GM21529 (cell line): ENCODE data around the gene PAGR1.

Experiments used
- ATAC-seq: cut with Tn5 transposase; IDR thresholded peaks from one replicate; pipeline ENCODE4 v1.9.1; 2021; ENCODE audit not compliant: unreplicated experiment

Gene PAGR1

GRCh38 chr16:29834079-29834478 is 18.1 kb downstream of the PAGR1 start:
- no peak for ATAC-seq

- ATAC-seq = no peak
Measured at GRCh38 chr16:29835926-29836325, 20.0 kb downstream of the PAGR1 start.

GRCh38 chr16:29836623-29837022 is 20.7 kb downstream of the PAGR1 start:
- ATAC-seq = no peak

- no peak for ATAC-seq
Measured at GRCh38 chr16:29837841-29838240, 21.9 kb downstream of the PAGR1 start.

- ATAC-seq = no peak
Measured at GRCh38 chr16:29839822-29840221, 23.9 kb downstream of the PAGR1 start.

DNA sequence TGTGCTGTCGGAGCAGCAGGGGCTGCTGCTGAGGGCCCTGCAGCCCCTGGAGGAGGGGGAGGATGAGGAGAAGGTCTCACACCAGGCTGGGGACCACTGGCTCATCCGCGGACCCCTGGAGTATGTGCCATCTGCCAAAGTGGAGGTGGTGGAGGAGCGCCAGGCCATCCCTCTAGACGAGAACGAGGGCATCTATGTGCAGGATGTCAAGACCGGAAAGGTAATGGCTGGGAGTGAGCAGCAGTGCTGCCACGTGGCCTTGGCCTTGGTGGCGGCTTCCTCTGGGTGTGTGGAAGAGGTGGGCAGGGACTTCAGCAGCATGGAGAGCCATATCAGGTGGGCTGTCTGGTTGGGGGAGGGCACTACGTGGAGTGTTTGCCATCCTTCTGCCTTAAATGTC is 24.3 kb downstream of the PAGR1 start:
- no peak for ATAC-seq

GRCh38 chr16:29841631-29842030 is 25.7 kb downstream of the PAGR1 start:
- no peak for ATAC-seq

DNA sequence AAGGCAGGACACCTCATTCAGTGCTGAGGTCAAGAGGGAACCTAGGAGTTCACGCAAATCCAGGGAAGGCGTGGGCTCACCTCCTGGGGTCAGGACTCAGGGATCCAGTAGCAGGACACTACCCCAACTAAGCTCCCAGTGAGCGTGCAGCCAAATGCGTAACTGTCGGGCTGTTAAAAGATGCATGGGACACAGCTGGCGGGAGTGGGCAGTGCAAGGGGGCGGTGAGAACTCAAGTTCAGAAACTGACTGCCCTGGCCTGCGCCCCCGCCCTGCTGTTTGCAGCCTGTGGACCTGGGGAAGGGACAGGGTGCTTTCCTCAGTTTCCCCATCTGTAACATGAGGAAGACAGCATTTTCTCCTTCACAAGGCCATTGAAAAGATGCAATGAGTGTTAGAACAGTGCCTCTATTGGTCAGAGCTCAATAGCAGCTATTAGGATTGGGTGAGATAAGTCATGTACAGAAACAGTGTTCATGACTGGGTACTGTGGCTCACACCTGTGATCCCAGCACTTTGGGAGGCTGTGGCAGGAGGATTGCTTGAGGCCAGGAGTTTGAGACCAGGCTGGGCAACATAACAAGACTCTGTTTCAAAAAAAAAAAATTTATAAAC is 26.9 kb downstream of the PAGR1 start:
- ATAC-seq = no peak

- no peak for ATAC-seq
Measured at GRCh38 chr16:29843931-29844330, 28.0 kb downstream of the PAGR1 start.

GRCh38 chr16:29844575-29845331 is 28.8 kb downstream of the PAGR1 start:
- ATAC-seq = no peak

GRCh38 chr16:29845656-29846055 is 29.7 kb downstream of the PAGR1 start:
- ATAC-seq = no peak

- peak; percentile 45 for ATAC-seq
Measured at GRCh38 chr16:29848420-29849297, 32.7 kb downstream of the PAGR1 start.

DNA sequence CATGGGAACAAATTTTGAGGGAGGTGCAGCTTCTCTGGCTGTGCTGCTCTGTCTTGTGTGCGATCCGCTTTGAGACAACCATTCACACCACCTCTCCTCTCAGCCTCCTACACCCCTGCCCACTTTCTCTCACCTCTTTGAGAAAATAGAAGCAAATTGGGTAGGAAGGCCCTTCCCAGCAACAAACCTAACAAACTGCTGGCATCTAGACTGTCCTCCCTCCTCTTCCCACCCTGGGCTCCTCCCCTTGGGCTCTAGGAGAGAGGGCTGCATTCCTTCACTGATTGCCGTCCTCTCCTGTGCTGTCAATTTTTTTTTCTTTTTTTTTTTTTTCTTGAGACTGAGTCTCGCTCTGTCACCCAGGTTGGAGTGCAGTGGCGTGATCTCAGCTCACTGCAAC is 33.6 kb downstream of the PAGR1 start:
- no peak for ATAC-seq

GRCh38 chr16:29850998-29851397 is 35.0 kb downstream of the PAGR1 start:
- ATAC-seq = no peak

GRCh38 chr16:29852654-29853053 is 36.7 kb downstream of the PAGR1 start:
- ATAC-seq = no peak

GRCh38 chr16:29854520-29855100 is 38.7 kb downstream of the PAGR1 start:
- no peak for ATAC-seq

GRCh38 chr16:29857133-29857760 is 41.3 kb downstream of the PAGR1 start:
- ATAC-seq = no peak

DNA sequence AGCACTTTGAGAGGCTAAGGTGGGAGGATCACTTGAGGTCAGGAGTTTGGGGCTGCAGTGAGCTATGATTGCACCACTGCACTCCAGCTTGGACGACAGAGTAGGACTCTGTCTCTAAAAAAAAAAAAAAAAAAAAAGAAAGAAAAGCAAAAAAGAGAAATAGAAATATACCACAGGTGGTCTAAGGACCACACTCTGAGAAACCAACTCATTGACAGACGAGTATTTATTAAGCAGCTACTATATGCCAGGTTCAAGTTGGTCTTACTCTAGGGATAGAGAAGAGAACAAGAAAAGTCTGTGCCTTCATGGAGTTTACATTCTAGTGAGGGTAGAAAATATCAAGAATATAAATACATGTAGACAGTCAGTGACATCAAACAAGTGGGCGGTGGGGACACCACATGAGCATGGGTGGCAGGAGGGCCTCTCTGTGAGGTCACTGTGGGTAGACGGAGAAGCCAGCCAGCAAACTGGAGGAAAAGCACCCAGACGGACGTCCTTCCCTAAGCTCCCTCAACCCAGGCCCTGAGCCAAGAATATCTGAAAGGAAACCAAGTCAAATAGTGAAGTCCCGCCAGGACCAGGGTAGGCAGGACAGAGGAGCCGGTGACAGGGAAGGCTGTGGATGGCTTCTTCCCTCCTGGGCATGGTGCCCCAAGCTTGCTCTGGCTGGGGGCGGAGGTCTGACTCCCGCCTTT is 42.3 kb downstream of the PAGR1 start:
- no peak for ATAC-seq

- no peak for ATAC-seq
Measured at GRCh38 chr16:29858974-29859373, 43.0 kb downstream of the PAGR1 start.

DNA sequence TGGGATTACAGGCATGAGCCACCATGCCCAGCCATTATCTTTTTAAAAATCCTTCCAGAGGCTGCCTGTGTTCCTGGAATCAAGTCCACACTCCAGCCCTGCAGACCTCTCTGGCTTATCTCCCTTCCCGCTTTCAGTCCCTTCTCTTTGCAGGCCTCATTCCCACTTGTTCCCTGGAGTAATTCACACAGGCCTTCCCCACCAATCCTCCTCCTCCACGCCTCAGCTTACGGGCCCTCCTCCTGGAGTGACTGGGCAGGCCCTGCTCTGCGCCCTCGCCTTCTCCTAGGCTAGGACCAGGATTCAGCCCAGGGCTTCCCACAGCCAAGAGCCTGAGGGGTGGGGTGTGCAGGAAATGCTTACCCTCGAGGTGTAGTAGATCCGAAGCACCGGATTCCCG is 44.3 kb downstream of the PAGR1 start:
- no peak for ATAC-seq
